ENCODE measurements around the gene BID.

Gene BID

DNA sequence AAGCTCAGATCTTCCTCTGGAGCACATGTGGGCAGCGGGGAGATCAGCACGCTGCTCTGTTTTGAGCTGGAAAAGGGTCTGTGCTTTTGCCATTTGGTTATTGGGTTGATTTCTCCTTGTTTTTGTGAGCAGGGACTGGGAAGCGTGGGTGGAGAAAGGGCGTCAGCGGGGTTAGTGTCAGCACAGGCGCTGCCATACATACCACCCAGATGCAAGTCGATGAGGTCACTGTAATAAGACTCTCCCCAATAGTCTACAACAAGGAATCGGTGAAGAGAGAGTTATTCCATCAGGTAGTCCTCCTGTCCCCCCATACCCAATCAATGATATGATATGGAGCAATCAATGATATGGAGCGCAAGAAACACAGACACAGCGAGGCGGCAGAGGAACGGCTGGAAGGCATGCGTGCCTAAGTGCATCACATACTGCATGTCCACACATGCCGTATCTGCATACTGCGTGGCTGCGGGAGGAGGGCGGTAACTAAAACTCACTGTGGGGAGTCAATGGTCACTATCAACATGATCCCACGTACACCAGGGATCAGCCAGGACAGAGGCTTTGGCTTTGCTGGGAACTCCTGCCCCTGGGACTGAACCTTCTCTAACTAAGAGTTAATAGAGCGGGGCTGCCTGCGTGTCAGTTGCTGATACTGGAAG is 29.5 kb upstream of the BID start:
- no peak for DNase-seq (ENCODE audit: low read depth)

DNA sequence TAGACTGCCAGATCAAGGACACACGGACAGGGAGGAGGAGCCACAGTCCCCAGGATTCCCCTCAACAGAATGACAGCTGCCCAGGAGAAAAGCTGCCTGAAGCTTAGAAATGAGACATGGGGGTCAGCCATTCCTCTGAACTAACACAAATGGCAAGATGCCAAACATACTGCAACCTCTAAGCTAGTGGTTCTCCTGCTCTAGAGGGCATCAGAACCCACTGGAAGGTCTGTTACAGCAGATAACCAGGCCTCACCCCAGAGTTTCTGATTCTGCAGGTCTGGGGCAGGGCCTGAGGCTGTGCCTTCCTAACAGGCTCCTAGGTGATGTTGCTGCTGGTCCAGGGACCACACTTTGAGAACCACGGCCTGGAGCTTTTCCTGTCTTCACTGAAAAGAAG is 28.6 kb upstream of the BID start:
- no peak for DNase-seq (ENCODE audit: low read depth)

GRCh38 chr22:17802411-17802810 is 28.1 kb upstream of the BID start:
- DNase-seq (ENCODE audit: low read depth), result no peak

DNA sequence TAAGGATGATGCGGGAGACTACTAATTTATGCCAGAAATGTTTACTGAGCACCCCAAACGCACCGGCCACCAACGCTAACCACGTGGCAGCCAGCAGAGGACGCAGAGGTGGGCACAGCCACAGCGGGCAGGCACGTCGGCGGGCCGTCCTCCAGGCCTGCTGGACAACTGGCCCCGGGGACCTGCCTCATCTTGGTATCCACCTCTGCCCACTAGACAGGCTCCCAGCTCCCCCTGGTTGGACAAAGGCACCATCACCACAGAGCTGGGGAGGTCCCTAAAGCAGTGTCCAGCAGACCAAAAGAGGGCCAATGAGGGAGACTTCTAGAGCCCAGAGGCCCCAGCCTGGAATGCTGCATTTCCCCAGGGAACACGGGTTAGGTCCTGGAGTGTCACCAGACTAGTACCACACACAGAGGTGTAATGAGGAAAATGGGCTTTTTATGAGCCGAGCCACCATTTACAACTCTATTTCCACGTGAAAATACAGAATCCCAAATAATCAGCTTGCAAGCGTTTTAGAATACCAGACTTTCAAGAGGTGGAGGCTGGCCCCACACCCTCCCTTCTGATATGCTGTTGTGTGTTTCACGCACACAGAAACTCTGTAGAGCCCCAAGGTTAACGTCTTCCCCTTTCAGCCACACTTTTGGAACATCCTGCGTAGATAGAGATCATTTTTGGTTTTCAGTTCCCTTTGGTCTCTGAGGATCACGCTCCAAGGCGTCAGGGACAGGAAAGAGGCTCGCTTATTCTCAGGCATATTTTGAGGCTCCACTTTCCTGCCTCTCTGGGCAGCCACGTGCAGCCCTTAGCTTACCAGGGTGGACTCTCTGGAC is 23.7 kb upstream of the BID start:
- DNase-seq (ENCODE audit: low read depth), result no peak

GRCh38 chr22:17796695-17797094 is 22.4 kb upstream of the BID start:
- DNase-seq (ENCODE audit: low read depth), result no peak

DNA sequence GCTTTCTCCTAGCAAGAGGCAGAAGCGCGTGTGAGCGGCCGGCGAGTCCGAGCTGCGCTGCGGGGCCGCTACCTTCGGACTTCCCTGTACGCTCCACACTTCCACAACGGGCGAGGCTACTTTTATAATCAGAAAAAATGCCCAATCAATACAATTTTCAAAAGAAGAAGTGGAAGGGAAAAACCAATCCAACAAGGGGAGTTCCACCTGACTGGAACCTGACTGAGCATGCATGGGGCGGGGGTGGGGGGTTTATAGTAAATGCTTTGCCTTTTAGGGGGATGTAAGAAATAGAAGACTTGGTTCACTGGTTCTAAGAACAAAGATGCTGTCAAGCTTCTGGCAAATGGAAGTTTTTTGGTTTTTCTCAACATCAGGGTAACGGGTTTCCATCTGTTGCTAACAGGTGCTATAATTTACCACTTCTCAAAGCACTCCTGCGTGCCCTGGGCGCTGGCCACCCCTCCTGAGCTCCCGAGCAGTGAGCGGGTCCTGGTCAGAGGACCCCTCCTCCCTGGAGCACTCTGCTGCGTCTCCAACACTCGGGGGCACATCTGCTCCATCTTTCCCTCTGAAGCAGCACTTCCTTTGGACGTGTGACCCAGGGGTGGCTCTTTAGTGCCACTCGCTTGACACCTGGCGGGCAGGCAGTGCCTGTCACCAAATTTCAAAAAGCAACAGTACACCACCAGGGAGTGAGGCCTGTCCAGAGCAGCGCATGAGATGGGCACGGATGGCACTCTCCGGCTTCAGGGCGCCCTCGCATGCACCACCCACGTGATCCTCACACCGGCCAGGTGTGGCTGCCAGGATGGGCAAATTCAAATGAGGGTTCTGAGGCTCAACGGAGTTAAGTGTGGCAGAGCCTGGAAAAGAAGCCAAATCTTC is 21.6 kb upstream of the BID start:
- DNase-seq (ENCODE audit: low read depth), result no peak

- DNase-seq (ENCODE audit: low read depth), result no peak
These were observed 20.7 kb upstream of the BID start for GRCh38 chr22:17794726-17795542.

DNA sequence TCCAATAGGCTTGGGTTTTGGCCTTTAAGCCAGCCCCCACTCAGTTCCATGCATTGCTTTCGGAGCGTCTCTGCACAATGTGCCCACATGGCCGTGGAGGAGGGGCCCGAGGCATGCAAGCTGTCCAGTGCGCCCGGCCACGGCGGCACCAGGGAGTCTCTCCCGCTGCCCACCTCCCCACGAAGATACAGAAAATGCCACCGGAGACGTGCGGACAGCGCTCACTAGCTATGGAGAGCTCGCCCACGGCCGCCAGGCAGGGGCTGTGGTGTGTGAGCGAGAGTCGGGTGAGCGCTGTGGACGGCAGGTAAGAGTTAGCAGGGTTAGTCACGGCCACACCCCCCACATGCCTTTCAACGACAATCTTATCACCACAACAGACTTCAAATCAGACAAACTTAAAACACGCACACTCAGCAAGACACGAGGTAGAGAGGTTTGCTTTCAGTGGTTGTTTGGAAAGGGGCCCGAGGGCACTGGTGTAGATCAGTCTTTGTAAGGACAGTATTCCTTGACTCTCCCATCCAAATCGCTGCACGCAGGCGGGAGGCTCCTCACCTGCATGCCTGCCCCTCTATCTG is 18.7 kb upstream of the BID start:
- DNase-seq (ENCODE audit: low read depth), result no peak

DNA sequence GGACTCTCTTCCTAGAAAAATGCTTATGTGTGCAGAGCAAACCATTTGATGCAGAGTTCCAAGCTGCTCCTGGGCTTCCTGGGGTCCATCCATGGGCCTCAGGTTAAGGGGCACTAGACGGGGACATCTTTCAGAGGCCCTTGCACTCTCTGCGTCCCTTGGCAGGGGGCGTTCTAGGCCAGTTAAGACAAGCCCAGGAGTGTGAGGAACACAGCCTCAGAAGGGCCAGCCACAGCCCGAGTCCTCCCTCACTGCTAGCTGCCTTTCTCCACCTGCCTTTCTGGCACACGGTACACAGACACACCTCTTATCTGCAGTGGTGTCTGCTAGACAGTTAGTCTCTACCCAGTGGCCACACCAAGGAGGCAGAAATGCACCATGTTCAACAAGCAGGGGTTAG is 18.0 kb upstream of the BID start:
- no peak for DNase-seq (ENCODE audit: low read depth)

DNA sequence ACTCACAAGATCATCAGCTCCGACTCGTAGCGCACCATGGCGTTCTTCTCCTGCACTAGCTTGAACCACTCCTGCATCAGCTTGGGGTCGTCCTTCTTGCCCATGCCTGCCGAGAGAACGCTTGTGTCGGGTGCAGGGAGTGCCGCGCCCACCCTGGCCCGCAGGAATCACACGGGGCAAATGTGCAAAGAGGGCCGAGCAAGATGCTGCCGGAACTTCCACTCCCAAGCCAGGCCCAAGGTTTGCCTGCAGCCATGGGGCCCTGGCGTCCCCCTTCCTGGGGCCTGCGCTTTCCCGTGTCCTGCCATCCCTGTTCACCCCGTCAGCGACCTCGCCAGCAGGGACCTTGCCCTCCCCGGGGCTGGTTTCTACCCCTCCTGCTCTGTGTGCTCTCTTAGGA is 16.9 kb upstream of the BID start:
- DNase-seq (ENCODE audit: low read depth), result no peak

- DNase-seq (ENCODE audit: low read depth), result no peak
These were observed 15.3 kb upstream of the BID start for GRCh38 chr22:17789379-17790200.

DNA sequence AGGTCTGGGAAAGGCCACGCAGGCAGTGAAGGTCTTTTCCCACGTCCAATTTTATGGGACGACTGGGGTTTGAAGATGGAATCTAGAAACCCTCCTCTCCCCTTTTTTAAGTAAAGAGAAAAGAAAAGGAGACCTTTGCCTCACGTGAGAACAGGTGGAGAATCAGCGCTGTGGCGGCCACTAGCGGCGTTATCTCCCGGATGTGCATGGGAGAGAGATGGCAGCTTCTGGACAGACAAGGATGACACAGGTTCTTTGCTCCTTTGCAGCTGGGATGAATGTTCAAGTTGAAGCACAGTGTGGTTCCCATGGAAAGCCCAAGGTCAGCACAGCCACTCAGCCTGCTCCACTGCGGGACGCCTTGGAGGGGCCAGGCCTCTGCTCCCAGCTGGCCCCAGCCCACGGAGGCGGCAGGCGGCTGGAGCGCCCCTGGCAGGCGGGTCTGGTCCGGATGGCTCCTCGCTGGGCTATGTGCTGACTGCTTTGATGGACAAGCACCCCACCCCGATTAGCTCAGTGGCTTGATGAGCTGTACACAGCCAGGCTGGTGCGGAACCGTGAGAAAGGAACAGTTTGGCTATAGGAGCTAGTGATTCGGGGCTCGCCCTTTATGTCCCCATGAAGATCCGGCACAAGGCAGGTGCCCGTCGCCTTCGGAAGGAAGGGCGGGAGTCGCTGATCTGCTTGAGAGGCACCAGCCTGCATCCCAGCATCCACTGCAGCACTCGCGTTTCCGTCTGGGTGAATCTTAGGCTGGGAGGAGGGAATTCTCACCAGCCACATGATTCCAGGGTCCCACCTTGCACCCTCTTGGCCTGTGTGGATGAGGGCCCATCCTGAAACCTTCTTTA is 14.5 kb upstream of the BID start:
- no peak for DNase-seq (ENCODE audit: low read depth)

GRCh38 chr22:17787716-17788330 is 13.6 kb upstream of the BID start:
- no peak for DNase-seq (ENCODE audit: low read depth)

DNA sequence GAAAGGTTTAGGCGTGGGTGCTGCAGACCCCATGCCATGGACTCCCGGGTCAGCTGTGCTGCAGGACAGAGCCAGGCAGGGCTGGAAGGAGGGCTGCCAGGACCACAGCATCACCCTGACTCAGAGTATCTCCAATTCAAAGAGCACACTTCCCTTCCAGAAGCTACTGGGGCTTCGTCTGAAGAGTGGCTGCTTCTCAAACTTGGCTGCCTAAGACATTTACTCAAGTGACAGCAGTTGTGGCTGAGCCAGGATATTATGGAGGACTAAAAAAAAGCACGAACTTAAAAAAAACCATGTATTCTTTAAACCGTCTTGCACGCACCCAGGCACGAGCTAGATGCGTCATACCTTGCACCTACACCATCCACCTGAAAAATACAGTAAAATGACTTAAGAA is 13.0 kb upstream of the BID start:
- DNase-seq (ENCODE audit: low read depth), result no peak

DNA sequence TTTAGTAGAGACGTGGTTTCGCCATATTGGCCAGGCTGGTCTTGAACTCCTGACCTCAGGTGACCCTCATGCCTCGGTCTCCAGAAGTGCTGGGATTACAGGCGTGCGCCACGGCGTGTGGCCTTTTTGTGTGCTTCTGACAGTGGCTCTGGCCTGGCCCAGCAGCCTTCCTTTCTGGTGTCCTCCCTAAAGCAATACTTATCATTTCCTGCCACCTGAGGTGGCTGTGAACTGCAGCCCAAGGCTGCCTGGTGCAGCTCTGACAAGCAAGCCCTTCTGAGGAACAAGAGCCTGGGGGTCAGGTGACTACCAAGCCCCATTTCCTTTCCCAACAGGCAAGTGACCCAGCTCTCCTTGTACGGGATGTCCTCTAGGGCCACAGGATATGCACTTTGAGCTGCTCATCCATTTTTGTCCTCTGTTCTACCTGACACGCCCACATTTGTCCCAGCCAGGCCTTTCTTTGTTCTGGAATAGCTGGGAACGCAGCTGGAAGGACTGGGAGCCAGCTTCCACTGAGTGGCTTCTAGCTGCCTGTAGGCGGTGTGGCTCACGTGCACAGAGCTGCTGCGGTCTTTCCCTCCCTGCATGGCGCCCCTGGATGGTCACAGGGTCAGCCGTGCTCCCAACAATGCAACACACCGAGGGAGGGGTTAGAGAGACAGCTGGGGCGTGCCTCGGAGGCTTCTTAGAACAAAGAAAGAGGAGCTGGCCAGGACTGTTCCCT is 12.3 kb upstream of the BID start:
- no peak for DNase-seq (ENCODE audit: low read depth)

- DNase-seq (ENCODE audit: low read depth), result peak; percentile 63
These were observed 11.2 kb upstream of the BID start for GRCh38 chr22:17785185-17786184.

DNA sequence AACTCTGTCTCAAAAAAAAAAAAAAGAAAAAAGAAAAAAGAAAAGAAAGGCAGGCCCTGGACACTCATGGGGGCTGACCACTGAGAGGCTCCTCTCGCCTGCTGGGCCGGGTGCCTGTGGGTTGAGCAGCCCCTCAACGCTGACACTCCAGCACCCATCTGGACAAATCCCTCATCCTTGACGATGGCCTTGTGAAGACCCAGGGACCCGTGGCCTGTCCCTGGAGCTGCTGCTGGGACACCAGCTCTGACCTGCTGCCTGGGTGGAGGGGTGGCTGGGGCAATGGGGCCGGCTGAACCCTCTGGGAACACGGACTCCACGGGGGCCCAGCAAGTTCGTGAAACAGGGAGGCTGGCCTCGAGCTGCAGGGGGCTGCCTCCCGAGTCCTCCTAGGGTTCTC is 10.5 kb upstream of the BID start:
- no peak for DNase-seq (ENCODE audit: low read depth)
